GM18870 (cell line): ENCODE results near the gene PLD1.

ENCODE experiments used
- ATAC-seq: cut with Tn5 transposase; IDR thresholded peaks from one replicate; pipeline ENCODE4 v1.9.1; 2021; ENCODE audit warnings: moderate library complexity; ENCODE audit not compliant: unreplicated experiment

PLD1 gene

GRCh38 chr3:171678971-171679492, 131.3 kb downstream of the PLD1 start:
- no peak for ATAC-seq

GRCh38 chr3:171677706-171678105, 132.6 kb downstream of the PLD1 start:
- no peak for ATAC-seq

GRCh38 chr3:171676601-171677175, 133.6 kb downstream of the PLD1 start:
- no peak for ATAC-seq

- no peak for ATAC-seq
Measured at GRCh38 chr3:171673951-171674350, 136.3 kb downstream of the PLD1 start.

GRCh38 chr3:171672538-171672937, 137.7 kb downstream of the PLD1 start:
- no peak for ATAC-seq

- ATAC-seq: no peak
Measured at GRCh38 chr3:171672124-171672523, 138.2 kb downstream of the PLD1 start.

GRCh38 chr3:171671709-171672108, 138.6 kb downstream of the PLD1 start:
- ATAC-seq: no peak

- no peak for ATAC-seq
Measured at GRCh38 chr3:171666516-171666915, 143.8 kb downstream of the PLD1 start.

- ATAC-seq: no peak
Measured at GRCh38 chr3:171663805-171664204, 146.5 kb downstream of the PLD1 start.

- no peak for ATAC-seq
Measured at GRCh38 chr3:171661484-171661883, 148.8 kb downstream of the PLD1 start.

- ATAC-seq: no peak
Measured at GRCh38 chr3:171660188-171660587, 150.1 kb downstream of the PLD1 start.

- no peak for ATAC-seq
Measured at GRCh38 chr3:171658841-171659240, 151.4 kb downstream of the PLD1 start.

GRCh38 chr3:171654809-171655208, 155.5 kb downstream of the PLD1 start:
- no peak for ATAC-seq

- no peak for ATAC-seq
Measured at GRCh38 chr3:171654326-171654725, 156.0 kb downstream of the PLD1 start.

- ATAC-seq: no peak
Measured at GRCh38 chr3:171653701-171654100, 156.6 kb downstream of the PLD1 start.

- no peak for ATAC-seq
Measured at GRCh38 chr3:171652932-171653331, 157.4 kb downstream of the PLD1 start.

- no peak for ATAC-seq
Measured at GRCh38 chr3:171649911-171650592, 160.2 kb downstream of the PLD1 start.

GRCh38 chr3:171649267-171649666, 161.0 kb downstream of the PLD1 start:
- ATAC-seq: no peak

GRCh38 chr3:171648069-171648468, 162.2 kb downstream of the PLD1 start:
- ATAC-seq: no peak

- no peak for ATAC-seq
Measured at GRCh38 chr3:171646357-171647133, 163.7 kb downstream of the PLD1 start.

- ATAC-seq: no peak
Measured at GRCh38 chr3:171644681-171645080, 165.6 kb downstream of the PLD1 start.

GRCh38 chr3:171643681-171644080, 166.6 kb downstream of the PLD1 start:
- no peak for ATAC-seq
